HG03457 (cell line): ENCODE measurements around the gene ST3GAL5.
"Not testable (repeated sequence)": the region's sequence is repeated elsewhere in the genome, so short reads cannot be mapped to it uniquely, and the experiment has no call there.

Experiments
- ATAC-seq: cut with Tn5 transposase; IDR thresholded peaks from one replicate; pipeline ENCODE4 v1.9.1; 2021; ENCODE audit warnings: moderate number of reproducible peaks; ENCODE audit not compliant: unreplicated experiment

ST3GAL5 gene

GRCh38 chr2:85894554-85895278, 5.9 kb upstream of the ST3GAL5 start:
- ATAC-seq: not testable (repeated sequence)

GRCh38 chr2:85893428-85894258, 4.9 kb upstream of the ST3GAL5 start:
- no peak for ATAC-seq

- ATAC-seq: no peak
These were observed 3.6 kb upstream of the ST3GAL5 start for GRCh38 chr2:85892216-85892944.

GRCh38 chr2:85890522-85891176, 1.9 kb upstream of the ST3GAL5 start:
- ATAC-seq: no peak

GRCh38 chr2:85889627-85890281, 964 bp upstream of the ST3GAL5 start:
- no peak for ATAC-seq

- peak; percentile 6 for ATAC-seq
These were observed 638 bp downstream of the ST3GAL5 start for GRCh38 chr2:85888020-85888683.

- ATAC-seq: no peak
These were observed 1.2 kb downstream of the ST3GAL5 start for GRCh38 chr2:85887566-85888019.

- ATAC-seq: no peak
These were observed 2.2 kb downstream of the ST3GAL5 start for GRCh38 chr2:85886590-85886989.

GRCh38 chr2:85886141-85886540, 2.6 kb downstream of the ST3GAL5 start:
- ATAC-seq: no peak

- ATAC-seq: not testable (repeated sequence)
These were observed 7.0 kb downstream of the ST3GAL5 start for GRCh38 chr2:85881781-85882180.

GRCh38 chr2:85880716-85881328, 8.0 kb downstream of the ST3GAL5 start:
- ATAC-seq: not testable (repeated sequence)

- ATAC-seq: no peak
These were observed 9.9 kb downstream of the ST3GAL5 start for GRCh38 chr2:85878719-85879370.

- no peak for ATAC-seq
These were observed 13.3 kb downstream of the ST3GAL5 start for GRCh38 chr2:85875350-85876050.

- ATAC-seq: no peak
These were observed 15.1 kb downstream of the ST3GAL5 start for GRCh38 chr2:85873679-85874078.

- ATAC-seq: no peak
These were observed 16.1 kb downstream of the ST3GAL5 start for GRCh38 chr2:85872536-85873161.

- ATAC-seq: no peak
These were observed 17.2 kb downstream of the ST3GAL5 start for GRCh38 chr2:85871494-85872164.

- ATAC-seq: no peak
These were observed 20.0 kb downstream of the ST3GAL5 start for GRCh38 chr2:85868822-85869221.
